Adipocyte (in vitro differentiated cells): ENCODE results near the gene XRCC3.

Experiments used
- DNase-seq: peaks from one replicate; pipeline ENCODE4 v3.0.0-alpha.2; 2015; ENCODE audit warnings: low read depth
- H3K27me3 ChIP-seq: replicated peaks from 2 replicates; pipeline ENCODE4 v1.7.0; 2013; ENCODE audit warnings: mild to moderate bottlenecking, low read length, moderate library complexity; ENCODE audit not compliant: control insufficient read depth, insufficient read depth
- H3K36me3 ChIP-seq: 2 replicates; pipeline ENCODE4 v1.7.0; 2013; ENCODE audit warnings: low read length, mild to moderate bottlenecking, moderate library complexity; ENCODE audit not compliant: control insufficient read depth, insufficient read depth, severe bottlenecking
- H3K4me1 ChIP-seq: 2 replicates; pipeline ENCODE4 v1.7.0; 2013; ENCODE audit warnings: mild to moderate bottlenecking, low read length, moderate library complexity; ENCODE audit not compliant: control insufficient read depth, insufficient read depth
- H3K4me3 ChIP-seq: 2 replicates; pipeline ENCODE4 v1.7.0; 2013; ENCODE audit warnings: mild to moderate bottlenecking, low read length, moderate library complexity
- H3K9ac ChIP-seq: 2 replicates; pipeline ENCODE4 v1.7.0; 2013; ENCODE audit warnings: mild to moderate bottlenecking, low read length, moderate library complexity
- H3K9me3 ChIP-seq: 2 replicates; pipeline ENCODE4 v1.7.0; 2013; ENCODE audit warnings: mild to moderate bottlenecking, low read length, moderate library complexity; ENCODE audit not compliant: control insufficient read depth

XRCC3 gene

DNA sequence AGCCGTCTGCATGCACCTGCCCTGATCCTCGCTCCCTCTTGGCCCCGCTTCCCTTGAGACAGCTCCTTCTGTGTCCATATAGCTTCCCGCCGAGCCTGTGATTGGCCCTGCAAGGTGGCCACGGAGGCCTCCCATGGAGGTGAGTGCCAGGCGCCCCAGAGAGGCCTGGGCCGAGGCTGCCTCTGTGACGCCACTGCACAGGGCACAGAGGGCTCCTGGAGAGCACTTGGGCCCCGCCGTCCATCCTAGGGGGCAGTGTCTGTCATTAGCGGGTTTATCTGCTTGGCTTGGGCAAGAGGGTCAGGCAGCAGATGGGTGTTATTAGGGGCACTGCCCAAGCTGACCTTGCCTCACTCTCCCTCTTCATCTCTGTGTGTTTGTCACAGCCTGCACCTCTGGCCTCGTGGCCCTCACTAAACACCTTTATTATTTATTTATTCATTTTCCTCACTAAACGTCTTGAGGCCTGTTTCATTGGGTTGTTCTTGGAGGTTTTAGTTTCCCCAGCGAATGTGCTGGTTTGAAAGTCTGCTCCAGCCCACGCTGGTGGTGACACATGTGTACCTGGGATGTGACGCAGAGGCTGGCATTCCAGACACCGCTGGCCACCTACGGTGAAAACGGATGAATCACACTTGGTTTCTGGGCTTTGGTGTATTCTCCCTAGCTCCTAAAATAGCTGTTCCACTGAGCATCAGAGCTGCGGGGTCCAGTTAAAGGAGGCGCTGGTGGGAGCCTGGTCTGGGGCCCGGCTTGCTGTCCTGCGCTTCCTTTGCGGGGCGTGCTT lies 6.3 kb upstream of the XRCC3 start:
- Histone ChIP-seq H3K9ac (no peak overlapping the region), H3K27me3 (no peaks in the 10 kb centered on the region), H3K36me3 (peaks cover 5% of the 10 kb centered on the region), H3K4me1 (peaks cover 39% of the 10 kb centered on the region), H3K4me3 (no peak overlapping the region), H3K9me3 (no peaks in the 10 kb centered on the region)
- no peak for DNase-seq

DNA sequence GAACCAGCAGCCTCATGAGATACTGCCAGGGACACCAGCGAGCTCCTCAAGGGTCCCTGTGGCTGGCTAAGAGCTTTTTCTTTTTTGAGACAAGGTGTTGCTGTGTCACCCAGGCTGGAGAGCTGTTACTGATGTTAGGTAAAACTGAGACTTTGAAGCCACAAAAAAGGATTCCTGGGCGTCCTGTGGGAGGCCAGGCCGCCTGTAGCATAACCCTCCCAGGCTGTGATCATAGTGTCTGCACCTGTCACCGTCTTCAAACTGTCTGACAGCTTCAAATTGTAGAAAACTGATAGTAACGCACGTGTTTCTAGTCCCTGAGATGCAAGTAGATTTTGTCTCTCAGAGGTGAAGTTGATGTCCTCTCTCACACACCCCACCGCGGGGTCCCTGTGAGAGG lies 4.5 kb upstream of the XRCC3 start:
- Histone ChIP-seq H3K4me3 (no peak overlapping the region), H3K9ac (no peak overlapping the region), H3K4me1 (peaks cover 41% of the 10 kb centered on the region), H3K36me3 (no peaks in the 10 kb centered on the region), H3K9me3 (no peaks in the 10 kb centered on the region), H3K27me3 (no peaks in the 10 kb centered on the region)
- DNase-seq: no peak

DNA sequence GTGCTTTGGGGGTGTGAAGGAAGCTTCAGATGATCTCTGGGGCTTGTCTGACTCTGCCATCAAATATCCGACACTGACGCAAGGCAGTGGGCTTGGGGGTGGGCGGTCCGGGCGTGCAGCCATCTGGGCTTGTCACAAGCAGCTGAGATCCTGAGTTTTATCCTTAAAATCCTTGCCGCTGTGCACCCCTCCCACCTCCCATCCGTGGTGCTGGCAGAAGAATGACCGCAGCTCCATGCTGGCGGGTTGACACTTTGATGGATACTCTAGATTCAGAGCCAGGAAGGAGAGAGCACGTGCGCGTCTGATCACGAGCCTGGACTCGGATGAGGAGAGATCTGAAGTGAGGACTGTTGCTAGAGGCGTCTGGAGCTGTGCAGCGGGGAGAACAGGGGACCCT lies 3.3 kb upstream of the XRCC3 start:
- H3K27me3 ChIP-seq: no peaks in the 10 kb centered on the region

DNA sequence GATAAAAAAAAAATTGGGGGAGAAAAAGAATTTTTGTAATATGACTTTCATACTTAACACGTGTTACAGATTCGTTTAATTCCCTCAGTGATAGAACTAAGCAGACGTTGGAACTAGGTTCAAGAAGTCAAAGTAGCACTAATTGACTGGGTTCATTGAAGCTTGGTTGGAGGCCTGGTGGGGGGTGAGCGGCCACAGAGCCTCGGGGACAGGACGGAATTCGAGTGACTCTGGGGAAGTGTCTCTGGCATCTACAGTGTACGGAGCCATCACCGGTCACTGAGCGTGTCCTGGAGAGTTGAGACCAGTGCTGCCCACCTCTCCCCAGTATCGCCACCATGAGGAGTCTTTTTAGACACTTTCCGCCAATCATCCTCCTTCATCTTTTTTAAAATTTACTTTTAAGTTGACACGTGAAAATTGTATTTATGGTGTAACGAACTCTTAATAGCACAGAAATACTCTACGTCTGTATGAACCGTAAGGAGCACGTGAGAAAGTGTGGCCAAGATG lies 1.7 kb upstream of the XRCC3 start:
- H3K4me1 ChIP-seq: peaks cover 25% of the 10 kb centered on the region
- H3K36me3 ChIP-seq: no peaks in the 10 kb centered on the region
- no peaks in the 10 kb centered on the region for H3K27me3 ChIP-seq
- no peaks in the 10 kb centered on the region for H3K9me3 ChIP-seq
- no peak for DNase-seq
- H3K4me3 ChIP-seq: peak overlapping the region; percentile 84
- peak overlapping the region; percentile 83 for H3K9ac ChIP-seq

More for the DNA sequence above, 3.3 kb upstream of the XRCC3 start:
- Histone ChIP-seq H3K9me3 (no peaks in the 10 kb centered on the region), H3K9ac (no peak overlapping the region), H3K4me1 (peaks cover 33% of the 10 kb centered on the region), H3K4me3 (no peak overlapping the region), H3K36me3 (no peaks in the 10 kb centered on the region)
- DNase-seq: no peak

DNA sequence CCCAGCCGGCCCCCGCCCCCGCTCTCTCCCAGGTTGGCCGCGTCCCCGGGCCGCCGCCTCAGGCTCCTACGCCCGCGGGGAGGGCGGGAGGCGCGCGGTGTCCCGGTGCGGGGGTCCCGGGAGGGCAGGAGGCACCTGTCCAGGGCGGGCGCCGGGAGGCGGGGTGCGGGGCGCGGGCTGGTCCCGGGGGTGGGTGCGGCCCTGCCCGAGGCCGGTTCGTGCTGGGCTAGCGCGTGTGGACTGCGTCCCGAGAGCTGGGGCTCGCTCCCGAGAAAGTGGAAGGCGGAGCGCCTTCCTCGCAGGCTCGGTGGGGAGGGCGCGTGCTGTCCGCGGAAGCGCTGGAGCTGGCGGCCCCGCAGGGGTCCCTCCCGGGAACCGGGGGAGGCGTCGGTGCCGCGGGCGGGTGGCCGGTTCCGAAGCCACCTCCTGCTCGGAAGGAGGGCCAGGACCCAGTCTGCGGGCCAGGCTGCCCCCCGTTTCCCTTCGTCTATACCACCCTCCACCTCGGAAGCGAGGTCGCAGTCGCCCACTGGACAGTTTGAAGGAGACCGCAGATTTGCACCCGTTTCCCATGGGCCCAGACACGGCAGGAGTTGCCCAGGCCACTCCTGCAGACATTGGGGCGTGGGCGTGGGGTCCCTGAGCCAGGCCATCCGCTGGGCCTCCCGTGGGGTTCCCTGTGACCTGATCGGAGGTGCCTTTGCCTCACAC lies 995 bp upstream of the XRCC3 start:
- H3K9me3 ChIP-seq: no peaks in the 10 kb centered on the region
- peak; percentile 66 for DNase-seq
- H3K9ac ChIP-seq: peak overlapping the region; percentile 83
- peak overlapping the region; percentile 84 for H3K4me3 ChIP-seq
- H3K36me3 ChIP-seq: no peaks in the 10 kb centered on the region
- H3K4me1 ChIP-seq: peaks cover 30% of the 10 kb centered on the region
- H3K27me3 ChIP-seq: no peaks in the 10 kb centered on the region

- Histone ChIP-seq H3K36me3 (peaks cover 7% of the 10 kb centered on the region), H3K9me3 (no peaks in the 10 kb centered on the region), H3K27me3 (no peaks in the 10 kb centered on the region), H3K4me1 (peaks cover 30% of the 10 kb centered on the region), H3K9ac (no peak overlapping the region), H3K4me3 (peak overlapping the region; percentile 74)
- no peak for DNase-seq
Observed at GRCh38 chr14:103714063-103714724, 1.1 kb downstream of the XRCC3 start.

DNA sequence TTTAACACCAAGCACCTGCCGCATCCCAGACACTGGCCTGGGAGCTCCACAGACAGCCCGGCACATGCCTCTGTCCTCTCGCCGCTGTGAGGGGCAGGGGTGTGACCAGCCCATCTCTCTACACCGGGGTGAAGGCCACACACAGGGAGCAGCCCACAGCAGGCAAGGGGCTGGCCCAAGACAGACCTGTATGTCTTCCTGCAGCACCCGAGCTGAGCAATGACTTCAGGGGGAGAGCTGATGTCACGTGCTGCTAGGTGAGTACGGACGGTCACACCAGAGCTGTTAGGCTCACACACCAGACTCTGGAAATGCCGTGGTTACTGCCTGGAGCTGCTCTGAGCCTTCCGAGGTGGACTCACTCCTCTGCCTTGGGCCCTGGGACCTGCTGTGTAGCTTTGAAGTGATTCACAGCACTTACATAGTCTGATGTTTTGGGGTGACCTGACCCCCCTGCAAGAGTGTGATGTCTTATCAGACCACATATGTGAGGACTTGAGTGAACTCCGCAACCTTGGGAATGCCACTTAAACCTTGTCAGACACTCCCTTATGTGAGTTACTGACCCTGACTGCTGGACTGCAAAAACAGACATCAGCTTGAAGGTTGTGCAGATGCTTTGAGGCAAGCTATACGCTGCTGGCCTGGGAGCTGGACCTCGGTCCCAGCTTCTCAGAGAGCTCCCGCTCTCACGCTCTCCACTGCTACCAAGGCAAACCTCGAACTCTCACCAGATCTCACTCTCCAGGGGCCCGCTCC lies 1.8 kb downstream of the XRCC3 start:
- Histone ChIP-seq H3K9me3 (no peaks in the 10 kb centered on the region), H3K4me1 (peaks cover 25% of the 10 kb centered on the region), H3K9ac (no peak overlapping the region), H3K4me3 (no peak overlapping the region), H3K27me3 (no peaks in the 10 kb centered on the region), H3K36me3 (peaks cover 10% of the 10 kb centered on the region)
- DNase-seq: no peak

GRCh38 chr14:103712633-103713247 lies 2.5 kb downstream of the XRCC3 start:
- H3K4me1 ChIP-seq: peaks cover 19% of the 10 kb centered on the region

DNA sequence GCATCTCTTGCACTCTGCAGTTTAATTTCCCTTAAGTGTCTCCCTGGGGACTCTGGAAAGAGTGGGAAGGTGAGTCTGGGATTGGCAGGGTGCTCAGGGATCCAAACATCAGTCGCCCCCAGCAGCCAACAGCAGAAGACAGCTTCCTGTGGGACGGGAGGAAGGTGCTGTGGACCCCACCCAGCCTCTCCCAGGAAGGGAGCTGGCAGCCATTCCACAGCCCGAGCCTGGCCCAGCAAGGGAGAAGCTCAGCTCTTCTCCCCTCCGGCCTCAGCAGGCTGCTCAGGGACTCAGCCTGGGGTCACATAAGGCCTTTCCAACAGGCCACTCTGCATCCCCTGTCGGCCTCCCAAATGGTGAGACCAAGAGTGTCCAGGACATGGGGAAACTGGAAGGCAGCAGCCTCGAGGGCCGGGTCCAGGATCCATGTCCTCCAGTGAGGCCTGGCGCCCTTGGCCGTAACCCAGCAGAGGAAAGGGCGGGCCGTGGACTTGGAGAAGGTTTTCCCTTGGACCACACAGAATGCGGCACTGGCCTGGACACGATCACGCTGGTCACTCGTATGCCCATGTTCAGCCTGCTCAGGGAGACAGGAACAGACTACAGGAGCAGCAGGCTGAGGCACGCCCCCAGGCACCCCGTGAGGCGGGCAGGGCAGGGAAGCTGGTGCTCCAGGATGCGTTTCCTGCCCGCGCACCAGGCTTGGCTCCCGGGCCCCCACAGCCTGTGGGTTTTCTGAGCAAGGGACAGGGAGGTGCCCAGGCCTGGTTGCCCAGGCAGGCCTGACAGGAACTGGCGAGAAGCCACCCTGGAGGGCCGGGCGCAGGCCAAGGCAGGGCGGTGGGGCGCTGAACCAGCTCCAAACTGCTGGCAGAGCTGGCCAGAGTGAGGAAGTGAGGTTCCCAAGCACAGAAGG lies 3.5 kb downstream of the XRCC3 start:
- H3K4me3 ChIP-seq: no peak overlapping the region
- H3K9ac ChIP-seq: peak overlapping the region; percentile 6
- no peaks in the 10 kb centered on the region for H3K9me3 ChIP-seq
- DNase-seq: no peak
- H3K36me3 ChIP-seq: peaks cover 15% of the 10 kb centered on the region
- H3K27me3 ChIP-seq: no peaks in the 10 kb centered on the region
- H3K4me1 ChIP-seq: peaks cover 14% of the 10 kb centered on the region

More at GRCh38 chr14:103712633-103713247, 2.5 kb downstream of the XRCC3 start:
- Histone ChIP-seq H3K9ac (no peak overlapping the region), H3K9me3 (no peaks in the 10 kb centered on the region), H3K36me3 (peaks cover 15% of the 10 kb centered on the region), H3K27me3 (no peaks in the 10 kb centered on the region), H3K4me3 (no peak overlapping the region)
- no peak for DNase-seq
